PC-3 (cell line): Measurements from ENCODE around the gene ATP2B2. TPM values are rescaled to one million over a fixed set of nuclear protein-coding genes. Genes with fewer than 3 reads are reported as not detected.

Experiments used
- ATAC-seq: fragments of 200-7000 bp; cut with Tn5 transposase; 2 replicates; pipeline ENCODE4 v1.9.1; 2020; ENCODE audit warnings: mild to moderate bottlenecking, moderate library complexity
- BruUV-seq: library from RNA; stranded (reverse); fragments of 400-500 nt; replicated peaks from 2 replicates; lab custom pipeline; 2021; lab: Mats Ljungman, UMichigan
- CTCF ChIA-PET: fragments of 300-600 bp; sonication (Branson Sonifier 250); formaldehyde crosslinking; loops from one replicate; lab custom pipeline; 2022; ENCODE audit warnings: antibody characterized with exemption; lab: Charles Lee
- POLR2A ChIA-PET: fragments of 300-600 bp; sonication (Branson Sonifier 250); formaldehyde crosslinking; loops from one replicate; lab custom pipeline; 2022; ENCODE audit warnings: antibody characterized with exemption; ENCODE audit not compliant: unreplicated experiment; lab: Charles Lee
- DNase-seq: peaks from one replicate; pipeline ENCODE4 v3.0.0-alpha.2; 2015
- H2AFZ ChIP-seq: fragments of 300-600 bp; sonication (generic); 2 replicates; pipeline ENCODE4 v1.6.0; 2016; ENCODE audit warnings: antibody characterized with exemption, low read length
- H3F3A ChIP-seq: fragments of 300-600 bp; sonication (generic); one replicate; pipeline ENCODE4 v1.6.0; 2017; ENCODE audit warnings: antibody characterized with exemption, low read length, control low read depth, mild to moderate bottlenecking; ENCODE audit not compliant: unreplicated experiment
- H3K27ac ChIP-seq: fragments of 300-600 bp; sonication (generic); 2 replicates; pipeline ENCODE4 v1.5.1; 2016; ENCODE audit warnings: mild to moderate bottlenecking, low read length
- H3K27me3 ChIP-seq: fragments of 300-600 bp; sonication (generic); 2 replicates; pipeline ENCODE4 v1.6.1; 2016; ENCODE audit warnings: low read length, mixed read lengths
- H3K36me3 ChIP-seq: fragments of 300-600 bp; sonication (generic); 2 replicates; pipeline ENCODE4 v1.6.1; 2016; ENCODE audit warnings: low read depth, mixed run types, low read length, mixed read lengths
- H3K4me1 ChIP-seq: fragments of 300-600 bp; sonication (generic); 2 replicates; pipeline ENCODE4 v1.5.1; 2016; ENCODE audit warnings: low read length; ENCODE audit not compliant: insufficient read depth
- H3K4me2 ChIP-seq: fragments of 300-600 bp; sonication (generic); 2 replicates; pipeline ENCODE4 v1.6.0; 2016; ENCODE audit warnings: low read length
- H3K4me3 ChIP-seq: fragments of 300-600 bp; sonication (generic); 2 replicates; pipeline ENCODE4 v1.5.1; 2016; ENCODE audit warnings: mild to moderate bottlenecking, low read length, mixed read lengths
- H3K79me2 ChIP-seq: fragments of 300-600 bp; sonication (generic); 2 replicates; pipeline ENCODE4 v1.6.1; 2017; ENCODE audit warnings: low read length, mixed read lengths
- H3K9ac ChIP-seq: fragments of 300-600 bp; sonication (generic); 2 replicates; pipeline ENCODE4 v1.6.0; 2016; ENCODE audit warnings: mild to moderate bottlenecking, low read length
- H3K9me2 ChIP-seq: fragments of 300-600 bp; sonication (generic); replicated peaks from 2 replicates; pipeline ENCODE4 v1.6.1; 2016; ENCODE audit warnings: mixed run types, low read length, mixed read lengths
- H3K9me3 ChIP-seq: fragments of 300-600 bp; sonication (generic); 2 replicates; pipeline ENCODE4 v1.6.1; 2016; ENCODE audit warnings: low read length, mixed read lengths
- H4K20me1 ChIP-seq: fragments of 300-600 bp; sonication (generic); 2 replicates; pipeline ENCODE4 v1.6.1; 2016; ENCODE audit warnings: low read length, mixed read lengths
- CTCF ChIP-seq: fragments of 300-600 bp; sonication (generic); conservative IDR thresholded peaks from 2 replicates; pipeline ENCODE4 v1.5.1; 2017; ENCODE audit warnings: antibody characterized with exemption, low read depth, mild to moderate bottlenecking, low read length
- EZH2 ChIP-seq: fragments of 300-600 bp; sonication (generic); IDR thresholded peaks from one replicate; pipeline ENCODE4 v1.6.1; 2017; ENCODE audit warnings: antibody characterized with exemption, mild to moderate bottlenecking, low read length; ENCODE audit not compliant: unreplicated experiment
- EZH2phosphoT487 ChIP-seq: fragments of 300-600 bp; sonication (generic); IDR thresholded peaks from 2 replicates; pipeline ENCODE4 v1.6.1; 2018; ENCODE audit warnings: mild to moderate bottlenecking, antibody characterized with exemption, low read length, borderline replicate concordance
- intact Hi-C: fragments of 100-400 bp; cut with micrococcal nuclease; formaldehyde crosslinking; loops from 2 replicates; pipeline ENCODE4 v1.9.0; 2023
- total RNA-seq: library from RNA; depleted of rRNA; stranded (reverse); fragments of >200 nt; gene quantifications from 2 replicates; pipeline ENCODE4 v1.2.3, GENCODE V29; 2014

The ATP2B2 gene
- total RNA-seq, 1 experiment from 2014 or later: not detected

- ATAC-seq: no peak; the same call in 1 of the 2 replicates
These were observed 10.6 kb upstream of the ATP2B2 start for GRCh38 chr3:10515884-10516495.

GRCh38 chr3:10515396-10515795, 10.0 kb upstream of the ATP2B2 start:
- no peaks in the 10 kb centered on the region for H3K9me2 ChIP-seq
- H3K9ac ChIP-seq: no peak overlapping the region
- ATAC-seq (no peak), DNase-seq (no peak)
- H3K36me3 ChIP-seq: no peaks in the 10 kb centered on the region
- H3K4me2 ChIP-seq: no peak overlapping the region
- no peak overlapping the region for H2AFZ ChIP-seq
- intact Hi-C loops: no loop called here
- no peaks in the 10 kb centered on the region for H3F3A ChIP-seq
- H4K20me1 ChIP-seq: no peaks in the 10 kb centered on the region
- POLR2A ChIA-PET: no interaction called here
- BruUV-seq: no TSS peak
- H3K27me3 ChIP-seq: peaks cover 46% of the 10 kb centered on the region
- CTCF ChIA-PET: no interaction called here
- H3K4me3 ChIP-seq: no peak overlapping the region
- H3K27ac ChIP-seq: no peak overlapping the region
- no peaks in the 10 kb centered on the region for H3K4me1 ChIP-seq
- H3K79me2 ChIP-seq: no peaks in the 10 kb centered on the region
- no peaks in the 10 kb centered on the region for H3K9me3 ChIP-seq
- TF ChIP-seq EZH2phosphoT487 (no peak), CTCF (no peak), EZH2 (no peak)

More at GRCh38 chr3:10515884-10516495, 10.6 kb upstream of the ATP2B2 start:
- H3K27me3 ChIP-seq: peaks cover 45% of the 10 kb centered on the region
- intact Hi-C loops: no loop called here
- H3K9me2 ChIP-seq: no peaks in the 10 kb centered on the region
- H3F3A ChIP-seq: no peaks in the 10 kb centered on the region
- no TSS peak for BruUV-seq
- DNase-seq: peak; percentile 27
- H3K4me2 ChIP-seq: no peak overlapping the region
- ChIA-PET CTCF (no interaction called here), POLR2A (no interaction called here)
- H3K79me2 ChIP-seq: no peaks in the 10 kb centered on the region
- no peaks in the 10 kb centered on the region for H3K36me3 ChIP-seq
- H3K9ac ChIP-seq: no peak overlapping the region
- H2AFZ ChIP-seq: no peak overlapping the region
- no peaks in the 10 kb centered on the region for H3K9me3 ChIP-seq
- no peaks in the 10 kb centered on the region for H3K4me1 ChIP-seq
- TF ChIP-seq EZH2 (no peak), CTCF (peak; percentile 52)
- H3K27ac ChIP-seq: no peak overlapping the region
- H4K20me1 ChIP-seq: no peaks in the 10 kb centered on the region
- no peak overlapping the region for H3K4me3 ChIP-seq

- Histone ChIP-seq H3K79me2 (no peaks in the 10 kb centered on the region), H4K20me1 (no peaks in the 10 kb centered on the region), H3K4me3 (no peak overlapping the region), H3K9ac (no peak overlapping the region), H3K27ac (no peak overlapping the region), H3K4me2 (no peak overlapping the region), H3K9me3 (no peaks in the 10 kb centered on the region), H2AFZ (no peak overlapping the region), H3K36me3 (no peaks in the 10 kb centered on the region), H3K4me1 (no peaks in the 10 kb centered on the region), H3K27me3 (peaks cover 37% of the 10 kb centered on the region), H3K9me2 (no peaks in the 10 kb centered on the region), H3F3A (no peaks in the 10 kb centered on the region)
- ATAC-seq (no peak), DNase-seq (no peak)
- ChIA-PET CTCF (no interaction called here), POLR2A (no interaction called here)
- intact Hi-C loops: no loop called here
- no TSS peak for BruUV-seq
- no peak for TF ChIP-seq CTCF
These were observed 9.2 kb upstream of the ATP2B2 start for GRCh38 chr3:10514407-10515069.
